ACC112 (cell line): ENCODE data around the gene ASCC1.

Experiments used
- H2AFZ ChIP-seq: fragments of 200-600 bp; sonication (generic); one replicate; pipeline ENCODE4 v1.6.0; 2017; ENCODE audit warnings: antibody characterized with exemption, low read length; ENCODE audit not compliant: unreplicated experiment
- H3K27ac ChIP-seq: fragments of 200-600 bp; sonication (generic); 2 replicates; pipeline ENCODE4 v1.5.1; 2014; ENCODE audit warnings: low read depth, mild to moderate bottlenecking, antibody characterized with exemption, low read length, moderate library complexity
- H3K27me3 ChIP-seq: fragments of 200-600 bp; sonication (generic); 2 replicates; pipeline ENCODE4 v1.6.1; 2014; ENCODE audit warnings: mild to moderate bottlenecking, antibody characterized with exemption, low read length, moderate library complexity, mixed read lengths; ENCODE audit not compliant: insufficient read depth
- H3K36me3 ChIP-seq: fragments of 200-600 bp; sonication (generic); 2 replicates; pipeline ENCODE4 v1.6.1; 2016; ENCODE audit warnings: mild to moderate bottlenecking, antibody characterized with exemption, low read length, moderate library complexity, mixed read lengths; ENCODE audit not compliant: insufficient read depth
- H3K4me1 ChIP-seq: fragments of 200-600 bp; sonication (generic); one replicate; pipeline ENCODE4 v1.6.1; 2016; ENCODE audit warnings: low read length, mixed read lengths; ENCODE audit not compliant: insufficient read depth, unreplicated experiment, control insufficient read depth
- H3K4me3 ChIP-seq: fragments of 200-600 bp; sonication (generic); 2 replicates; pipeline ENCODE4 v1.5.1; 2014; ENCODE audit warnings: mild to moderate bottlenecking, low read depth, low read length
- H3K79me2 ChIP-seq: fragments of 200-600 bp; sonication (generic); one replicate; pipeline ENCODE4 v1.6.0; 2016; ENCODE audit warnings: low read length; ENCODE audit not compliant: control insufficient read depth, unreplicated experiment, insufficient read depth

The ASCC1 gene

GRCh38 chr10:72215611-72216549 lies at the start of gene ASCC1, which contains the start of gene ANAPC16:
TSS of gene ASCC1 (minus strand) at chr10:72216276. CDS start at chr10:72213298, 2,978 bp downstream.
TSS of gene ANAPC16 (plus strand) at chr10:72216012. CDS start at chr10:72223915, 7,903 bp downstream.
- H3K79me2 ChIP-seq, result peaks cover 41% of the 10 kb centered on the region
- peak within 1 kb of the TSS; percentile 68 for H2AFZ ChIP-seq
- H3K36me3 ChIP-seq, result peaks cover under 1% of the 10 kb centered on the region; the same call in 1 of the 2 replicates
- H3K27ac ChIP-seq, result peak within 1 kb of the TSS; percentile 84
- no peaks in the 10 kb centered on the region for H3K27me3 ChIP-seq
- peak within 1 kb of the TSS; percentile 89 for H3K4me3 ChIP-seq
- peaks cover 17% of the 10 kb centered on the region for H3K4me1 ChIP-seq

- Histone ChIP-seq H2AFZ (no peak overlapping the region), H3K79me2 (no peaks in the 10 kb centered on the region), H3K27ac (no peak overlapping the region)
Observed at GRCh38 chr10:72265508-72265907, 49.4 kb upstream of the ASCC1 start.

GRCh38 chr10:72264536-72264935 lies 48.5 kb upstream of the ASCC1 start:
- Histone ChIP-seq H3K4me1 (peaks cover 33% of the 10 kb centered on the region), H2AFZ (no peak overlapping the region), H3K79me2 (no peaks in the 10 kb centered on the region), H3K4me3 (no peak overlapping the region), H3K27ac (no peak overlapping the region), H3K36me3 (no peaks in the 10 kb centered on the region), H3K27me3 (no peaks in the 10 kb centered on the region)

More at GRCh38 chr10:72265508-72265907, 49.4 kb upstream of the ASCC1 start:
- H3K27me3 ChIP-seq, result no peaks in the 10 kb centered on the region
- peaks cover 24% of the 10 kb centered on the region for H3K4me1 ChIP-seq
- no peak overlapping the region for H3K4me3 ChIP-seq
- no peaks in the 10 kb centered on the region for H3K36me3 ChIP-seq

- Histone ChIP-seq H3K27ac (no peak overlapping the region), H2AFZ (no peak overlapping the region), H3K79me2 (no peaks in the 10 kb centered on the region), H3K4me3 (no peak overlapping the region), H3K36me3 (no peaks in the 10 kb centered on the region), H3K27me3 (no peaks in the 10 kb centered on the region), H3K4me1 (peaks cover 37% of the 10 kb centered on the region)
Observed at GRCh38 chr10:72263613-72264241, 47.7 kb upstream of the ASCC1 start.

- Histone ChIP-seq H3K79me2 (no peaks in the 10 kb centered on the region), H3K4me3 (peak overlapping the region; percentile 63; the same call in 1 of the 2 replicates), H3K27me3 (no peaks in the 10 kb centered on the region), H3K36me3 (no peaks in the 10 kb centered on the region), H2AFZ (no peak overlapping the region), H3K27ac (peak overlapping the region; percentile 87), H3K4me1 (peaks cover 43% of the 10 kb centered on the region)
Observed at GRCh38 chr10:72261784-72262404, 45.8 kb upstream of the ASCC1 start.

- Histone ChIP-seq H3K27ac (peak overlapping the region; percentile 87), H3K27me3 (no peaks in the 10 kb centered on the region), H3K79me2 (no peaks in the 10 kb centered on the region), H3K4me1 (peaks cover 47% of the 10 kb centered on the region), H3K36me3 (no peaks in the 10 kb centered on the region), H3K4me3 (peak overlapping the region; percentile 63), H2AFZ (peak overlapping the region; percentile 1)
Observed at GRCh38 chr10:72260976-72261783, 45.1 kb upstream of the ASCC1 start.

GRCh38 chr10:72260239-72260975 lies 44.3 kb upstream of the ASCC1 start:
- Histone ChIP-seq H2AFZ (no peak overlapping the region), H3K36me3 (no peaks in the 10 kb centered on the region), H3K27me3 (no peaks in the 10 kb centered on the region), H3K4me1 (peaks cover 54% of the 10 kb centered on the region), H3K4me3 (peak overlapping the region; percentile 63), H3K79me2 (no peaks in the 10 kb centered on the region), H3K27ac (peak overlapping the region; percentile 87)

- H3K4me1 ChIP-seq, result peaks cover 62% of the 10 kb centered on the region
Observed at GRCh38 chr10:72259491-72260238, 43.6 kb upstream of the ASCC1 start.

GRCh38 chr10:72258617-72259016 lies 42.5 kb upstream of the ASCC1 start:
- Histone ChIP-seq H3K4me3 (no peak overlapping the region), H3K36me3 (no peaks in the 10 kb centered on the region), H3K4me1 (peaks cover 64% of the 10 kb centered on the region), H3K27ac (peak overlapping the region; percentile 87; the same call in 1 of the 2 replicates), H2AFZ (no peak overlapping the region), H3K79me2 (no peaks in the 10 kb centered on the region), H3K27me3 (no peaks in the 10 kb centered on the region)

More at GRCh38 chr10:72259491-72260238, 43.6 kb upstream of the ASCC1 start:
- H3K27ac ChIP-seq, result peak overlapping the region; percentile 87
- no peaks in the 10 kb centered on the region for H3K36me3 ChIP-seq
- H2AFZ ChIP-seq, result no peak overlapping the region
- peak overlapping the region; percentile 63; the same call in 1 of the 2 replicates for H3K4me3 ChIP-seq
- H3K79me2 ChIP-seq, result no peaks in the 10 kb centered on the region
- H3K27me3 ChIP-seq, result no peaks in the 10 kb centered on the region
